ENCODE data around the gene KRTAP19-7. TPM values are rescaled to one million over a fixed set of nuclear protein-coding genes. Genes with fewer than 3 reads are reported as not detected.

Gene KRTAP19-7
- total RNA-seq, 2 experiments from 2014 or later = not detected

GRCh38 chr21:30515681-30516080, 45.4 kb downstream of the KRTAP19-7 start:
- no peaks in the 10 kb centered on the region for H3K9me2 ChIP-seq (ENCODE audit: insufficient read depth, low read length)
- H3K27ac ChIP-seq (ENCODE audit: low read depth, low read length, poor library complexity, severe bottlenecking) = no peak overlapping the region
- H3K4me1 ChIP-seq (ENCODE audit: insufficient read depth, low read length, poor library complexity, severe bottlenecking) = no peaks in the 10 kb centered on the region
- no peaks in the 10 kb centered on the region; the same call in 1 of the 2 replicates for H3K9me3 ChIP-seq (ENCODE audit: low read length)
- H3K4me3 ChIP-seq (ENCODE audit: low read depth, low read length, poor library complexity, severe bottlenecking) = no peak overlapping the region
- no peak overlapping the region for H2AFZ ChIP-seq (ENCODE audit: low read length)
- CTCF ChIA-PET (ENCODE audit: unreplicated experiment) = no interaction called here
- H3K4me2 ChIP-seq (ENCODE audit: low read length) = no peak overlapping the region
- no peaks in the 10 kb centered on the region for H4K20me1 ChIP-seq (ENCODE audit: insufficient read depth, low read length)
- intact Hi-C loops (cut with micrococcal nuclease; ENCODE audit: unreplicated experiment) = no loop called here
- DNase-seq (ENCODE audit: low spot score) = no peak
- POLR2A ChIA-PET = no interaction called here
- TF ChIP-seq EZH2phosphoT487 (IDR thresholded peaks at IDR 0.05; ENCODE audit: borderline replicate concordance, low read depth, low read length) = no peak
- no peak for TF ChIP-seq CTCF (conservative IDR thresholded peaks at IDR 0.05; ENCODE audit: low read length)
- BruUV-seq (replicated peaks) = no TSS peak
- H3K79me2 ChIP-seq (ENCODE audit: insufficient read depth, low read depth, low read length) = no peaks in the 10 kb centered on the region
- H3K36me3 ChIP-seq (ENCODE audit: insufficient read depth, low read length) = no peaks in the 10 kb centered on the region

Small RNAs within 50 kb of the gene (small RNA-seq; reads per million reads assigned to genes)
- gene AP000567.1 (not detected), gene KRTAP19-10P (not detected), gene KRTAP19-11P (not detected), gene KRTAP22-1 (not detected), gene KRTAP22-2 (not detected)

Other genes with a start within 250 kb of the KRTAP19-7 start
- gene KRTAP26-1, start 241.0 kb downstream of the KRTAP19-7 start, total RNA-seq (2014; rRNA removed; shearing (Covaris generic)) = not detected in 2 replicates
- not detected in 2 replicates for gene KRTAP26-1, start 241.0 kb downstream of the KRTAP19-7 start, total RNA-seq (2022)
- not detected in 2 replicates for gene KRTAP27-1, start 223.6 kb downstream of the KRTAP19-7 start, total RNA-seq (2014; rRNA removed; shearing (Covaris generic))
- not detected in 2 replicates for gene KRTAP27-1, start 223.6 kb downstream of the KRTAP19-7 start, total RNA-seq (2022)
- gene KRTAP23-1, start 212.7 kb downstream of the KRTAP19-7 start, total RNA-seq (2014; rRNA removed; shearing (Covaris generic)) = not detected in 2 replicates
- gene KRTAP23-1, start 212.7 kb downstream of the KRTAP19-7 start, total RNA-seq (2022) = not detected in 2 replicates
- not detected in 2 replicates for gene KRTAP13-2, start 189.0 kb downstream of the KRTAP19-7 start, total RNA-seq (2014; rRNA removed; shearing (Covaris generic))
- not detected in 2 replicates for gene KRTAP13-2, start 189.0 kb downstream of the KRTAP19-7 start, total RNA-seq (2022)
- gene KRTAP13-1, start 165.3 kb downstream of the KRTAP19-7 start, total RNA-seq (2014; rRNA removed; shearing (Covaris generic)) = not detected in 2 replicates
- not detected in 2 replicates for gene KRTAP13-1, start 165.3 kb downstream of the KRTAP19-7 start, total RNA-seq (2022)
- not detected in 2 replicates for gene KRTAP13-3, start 135.4 kb downstream of the KRTAP19-7 start, total RNA-seq (2014; rRNA removed; shearing (Covaris generic))
- gene KRTAP13-3, start 135.4 kb downstream of the KRTAP19-7 start, total RNA-seq (2022) = not detected in 2 replicates
- not detected in 2 replicates for gene KRTAP13-4, start 131.1 kb downstream of the KRTAP19-7 start, total RNA-seq (2014; rRNA removed; shearing (Covaris generic))
- not detected in 2 replicates for gene KRTAP13-4, start 131.1 kb downstream of the KRTAP19-7 start, total RNA-seq (2022)
- not detected in 2 replicates for gene KRTAP15-1, start 121.0 kb downstream of the KRTAP19-7 start, total RNA-seq (2014; rRNA removed; shearing (Covaris generic))
- gene KRTAP15-1, start 121.0 kb downstream of the KRTAP19-7 start, total RNA-seq (2022) = not detected in 2 replicates
- not detected in 2 replicates for gene KRTAP19-1, start 80.9 kb downstream of the KRTAP19-7 start, total RNA-seq (2014; rRNA removed; shearing (Covaris generic))
- not detected in 2 replicates for gene KRTAP19-1, start 80.9 kb downstream of the KRTAP19-7 start, total RNA-seq (2022)
- gene KRTAP19-2, start 73.9 kb downstream of the KRTAP19-7 start, total RNA-seq (2014; rRNA removed; shearing (Covaris generic)) = not detected in 2 replicates
- not detected in 2 replicates for gene KRTAP19-2, start 73.9 kb downstream of the KRTAP19-7 start, total RNA-seq (2022)
- not detected in 2 replicates for gene KRTAP19-3, start 69.3 kb downstream of the KRTAP19-7 start, total RNA-seq (2014; rRNA removed; shearing (Covaris generic))
- gene KRTAP19-3, start 69.3 kb downstream of the KRTAP19-7 start, total RNA-seq (2022) = not detected in 2 replicates
- gene KRTAP19-4, start 64.1 kb downstream of the KRTAP19-7 start, total RNA-seq (2014; rRNA removed; shearing (Covaris generic)) = not detected in 2 replicates
- gene KRTAP19-4, start 64.1 kb downstream of the KRTAP19-7 start, total RNA-seq (2022) = not detected in 2 replicates
- gene KRTAP19-5, start 59.2 kb downstream of the KRTAP19-7 start, total RNA-seq (2014; rRNA removed; shearing (Covaris generic)) = not detected in 2 replicates
- gene KRTAP19-5, start 59.2 kb downstream of the KRTAP19-7 start, total RNA-seq (2022) = not detected in 2 replicates
- not detected in 2 replicates for gene KRTAP19-6, start 19.4 kb downstream of the KRTAP19-7 start, total RNA-seq (2014; rRNA removed; shearing (Covaris generic))
- not detected in 2 replicates for gene KRTAP19-6, start 19.4 kb downstream of the KRTAP19-7 start, total RNA-seq (2022)
- gene KRTAP22-2, start 29.1 kb upstream of the KRTAP19-7 start, total RNA-seq (2014; rRNA removed; shearing (Covaris generic)) = not detected in 2 replicates
- gene KRTAP22-2, start 29.1 kb upstream of the KRTAP19-7 start, total RNA-seq (2022) = not detected in 2 replicates
- not detected in 2 replicates for gene KRTAP6-3, start 31.1 kb upstream of the KRTAP19-7 start, total RNA-seq (2014; rRNA removed; shearing (Covaris generic))
- not detected in 2 replicates for gene KRTAP6-3, start 31.1 kb upstream of the KRTAP19-7 start, total RNA-seq (2022)
- not detected in 2 replicates for gene KRTAP6-2, start 37.6 kb upstream of the KRTAP19-7 start, total RNA-seq (2014; rRNA removed; shearing (Covaris generic))
- gene KRTAP6-2, start 37.6 kb upstream of the KRTAP19-7 start, total RNA-seq (2022) = not detected in 2 replicates
- not detected in 2 replicates for gene KRTAP22-1, start 39.8 kb upstream of the KRTAP19-7 start, total RNA-seq (2014; rRNA removed; shearing (Covaris generic))
- gene KRTAP22-1, start 39.8 kb upstream of the KRTAP19-7 start, total RNA-seq (2022) = not detected in 2 replicates
- not detected in 2 replicates for gene KRTAP6-1, start 52.6 kb upstream of the KRTAP19-7 start, total RNA-seq (2014; rRNA removed; shearing (Covaris generic))
- gene KRTAP6-1, start 52.6 kb upstream of the KRTAP19-7 start, total RNA-seq (2022) = not detected in 2 replicates
- gene KRTAP20-1, start 55.1 kb upstream of the KRTAP19-7 start, total RNA-seq (2014; rRNA removed; shearing (Covaris generic)) = not detected in 2 replicates
- not detected in 2 replicates for gene KRTAP20-1, start 55.1 kb upstream of the KRTAP19-7 start, total RNA-seq (2022)
- not detected in 2 replicates for gene KRTAP20-4, start 59.3 kb upstream of the KRTAP19-7 start, total RNA-seq (2014; rRNA removed; shearing (Covaris generic))
- gene KRTAP20-4, start 59.3 kb upstream of the KRTAP19-7 start, total RNA-seq (2022) = not detected in 2 replicates
- not detected in 2 replicates for gene KRTAP20-2, start 73.9 kb upstream of the KRTAP19-7 start, total RNA-seq (2014; rRNA removed; shearing (Covaris generic))
- not detected in 2 replicates for gene KRTAP20-2, start 73.9 kb upstream of the KRTAP19-7 start, total RNA-seq (2022)
- gene KRTAP20-3, start 81.5 kb upstream of the KRTAP19-7 start, total RNA-seq (2014; rRNA removed; shearing (Covaris generic)) = not detected in 2 replicates
- not detected in 2 replicates for gene KRTAP20-3, start 81.5 kb upstream of the KRTAP19-7 start, total RNA-seq (2022)
- gene KRTAP21-3, start 157.5 kb upstream of the KRTAP19-7 start, total RNA-seq (2014; rRNA removed; shearing (Covaris generic)) = not detected in 2 replicates
- not detected in 2 replicates for gene KRTAP21-3, start 157.5 kb upstream of the KRTAP19-7 start, total RNA-seq (2022)
- gene KRTAP21-2, start 185.9 kb upstream of the KRTAP19-7 start, total RNA-seq (2014; rRNA removed; shearing (Covaris generic)) = not detected in 2 replicates
- not detected in 2 replicates for gene KRTAP21-2, start 185.9 kb upstream of the KRTAP19-7 start, total RNA-seq (2022)
- gene KRTAP21-1, start 194.1 kb upstream of the KRTAP19-7 start, total RNA-seq (2014; rRNA removed; shearing (Covaris generic)) = not detected in 2 replicates
- not detected in 2 replicates for gene KRTAP21-1, start 194.1 kb upstream of the KRTAP19-7 start, total RNA-seq (2022)